GM12801 (cell line): ENCODE measurements around the gene THRB.

Experiments used
- TF ChIP-seq, protein P1 (sequence below): IDR thresholded peaks from one replicate; pipeline ENCODE4 v1.5.1; 2011; ENCODE audit warnings: control low read depth; ENCODE audit not compliant: insufficient read length; ENCODE audit errors: extremely low read depth

Gene THRB

DNA sequence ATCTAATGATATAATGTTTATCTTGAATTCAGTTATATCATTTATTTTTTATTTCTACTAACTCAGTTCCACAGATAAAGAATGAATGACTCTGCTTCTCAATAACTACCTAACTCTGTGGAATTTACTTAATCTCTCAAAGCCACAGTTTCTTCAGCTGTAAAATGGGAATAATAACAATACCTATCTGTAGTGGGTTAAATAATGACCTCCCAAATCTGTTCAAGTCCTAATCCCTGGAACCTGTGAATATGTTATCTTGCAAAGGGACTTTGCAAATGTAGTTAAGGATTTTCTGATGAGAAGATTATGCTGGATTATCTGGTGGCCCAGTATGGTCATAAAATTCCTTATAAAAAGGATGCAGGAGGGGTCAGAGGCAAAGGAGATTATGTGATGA is 61.7 kb downstream of the THRB start:
- TF ChIP-seq, protein P1, sequence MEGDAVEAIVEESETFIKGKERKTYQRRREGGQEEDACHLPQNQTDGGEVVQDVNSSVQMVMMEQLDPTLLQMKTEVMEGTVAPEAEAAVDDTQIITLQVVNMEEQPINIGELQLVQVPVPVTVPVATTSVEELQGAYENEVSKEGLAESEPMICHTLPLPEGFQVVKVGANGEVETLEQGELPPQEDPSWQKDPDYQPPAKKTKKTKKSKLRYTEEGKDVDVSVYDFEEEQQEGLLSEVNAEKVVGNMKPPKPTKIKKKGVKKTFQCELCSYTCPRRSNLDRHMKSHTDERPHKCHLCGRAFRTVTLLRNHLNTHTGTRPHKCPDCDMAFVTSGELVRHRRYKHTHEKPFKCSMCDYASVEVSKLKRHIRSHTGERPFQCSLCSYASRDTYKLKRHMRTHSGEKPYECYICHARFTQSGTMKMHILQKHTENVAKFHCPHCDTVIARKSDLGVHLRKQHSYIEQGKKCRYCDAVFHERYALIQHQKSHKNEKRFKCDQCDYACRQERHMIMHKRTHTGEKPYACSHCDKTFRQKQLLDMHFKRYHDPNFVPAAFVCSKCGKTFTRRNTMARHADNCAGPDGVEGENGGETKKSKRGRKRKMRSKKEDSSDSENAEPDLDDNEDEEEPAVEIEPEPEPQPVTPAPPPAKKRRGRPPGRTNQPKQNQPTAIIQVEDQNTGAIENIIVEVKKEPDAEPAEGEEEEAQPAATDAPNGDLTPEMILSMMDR = no peak

DNA sequence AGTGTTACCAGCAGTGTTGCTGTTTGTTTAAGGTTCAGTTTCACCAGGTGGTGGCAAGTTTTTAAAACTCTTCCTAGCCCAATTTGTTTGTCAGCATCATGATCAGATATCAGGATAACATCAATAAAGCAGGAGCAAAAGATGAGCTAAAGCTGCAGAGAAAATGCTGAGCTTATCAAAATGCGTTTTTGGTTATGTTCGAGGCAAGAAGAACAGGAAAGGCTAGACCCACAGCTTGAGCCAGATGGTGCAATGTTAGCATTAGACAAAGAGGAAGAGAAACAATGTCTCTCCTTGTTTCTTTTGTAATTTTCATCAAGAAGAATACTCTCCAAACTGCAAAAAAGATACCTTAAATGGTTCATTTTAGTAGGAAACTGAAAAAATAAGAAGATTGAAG is 66.2 kb downstream of the THRB start:
- TF ChIP-seq, protein P1 = no peak

DNA sequence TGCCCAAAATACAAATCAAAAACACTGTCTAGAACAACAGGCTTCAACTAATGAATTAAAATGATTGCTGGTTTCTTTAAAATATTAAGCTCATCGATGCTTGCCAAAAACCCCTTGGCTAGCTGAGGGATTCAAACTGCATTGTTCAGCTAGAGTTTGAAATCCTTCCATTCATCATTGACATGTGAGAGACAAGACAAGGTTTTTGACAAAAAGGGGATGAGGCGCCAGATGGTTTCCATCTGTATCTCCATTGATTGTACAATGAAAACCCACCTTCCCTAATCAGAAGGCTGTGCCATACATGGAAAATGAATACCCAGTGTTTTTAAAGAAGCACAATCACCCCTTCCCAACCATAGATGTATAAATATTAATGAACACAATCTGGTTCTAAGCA is 67.8 kb downstream of the THRB start:
- TF ChIP-seq, protein P1 = no peak

DNA sequence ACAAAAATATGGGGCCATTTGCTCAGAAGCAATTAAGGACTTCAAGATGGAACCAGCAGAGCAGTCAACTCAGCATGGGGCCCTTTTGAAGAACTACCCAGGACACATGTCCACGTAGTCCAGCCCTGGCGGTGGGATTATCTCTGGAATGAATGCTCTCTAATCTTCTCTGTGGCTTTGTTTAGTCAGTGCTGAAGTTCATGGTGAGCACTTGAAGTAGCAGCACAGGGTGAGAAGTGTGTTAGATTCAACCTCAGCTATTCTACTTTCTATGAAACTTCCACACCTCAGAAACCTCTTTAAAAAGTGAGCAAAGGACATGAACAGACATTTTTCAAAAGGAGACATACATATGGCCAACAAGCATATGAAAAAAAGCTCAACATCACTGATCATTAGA is 74.4 kb downstream of the THRB start:
- TF ChIP-seq, protein P1 = no peak

DNA sequence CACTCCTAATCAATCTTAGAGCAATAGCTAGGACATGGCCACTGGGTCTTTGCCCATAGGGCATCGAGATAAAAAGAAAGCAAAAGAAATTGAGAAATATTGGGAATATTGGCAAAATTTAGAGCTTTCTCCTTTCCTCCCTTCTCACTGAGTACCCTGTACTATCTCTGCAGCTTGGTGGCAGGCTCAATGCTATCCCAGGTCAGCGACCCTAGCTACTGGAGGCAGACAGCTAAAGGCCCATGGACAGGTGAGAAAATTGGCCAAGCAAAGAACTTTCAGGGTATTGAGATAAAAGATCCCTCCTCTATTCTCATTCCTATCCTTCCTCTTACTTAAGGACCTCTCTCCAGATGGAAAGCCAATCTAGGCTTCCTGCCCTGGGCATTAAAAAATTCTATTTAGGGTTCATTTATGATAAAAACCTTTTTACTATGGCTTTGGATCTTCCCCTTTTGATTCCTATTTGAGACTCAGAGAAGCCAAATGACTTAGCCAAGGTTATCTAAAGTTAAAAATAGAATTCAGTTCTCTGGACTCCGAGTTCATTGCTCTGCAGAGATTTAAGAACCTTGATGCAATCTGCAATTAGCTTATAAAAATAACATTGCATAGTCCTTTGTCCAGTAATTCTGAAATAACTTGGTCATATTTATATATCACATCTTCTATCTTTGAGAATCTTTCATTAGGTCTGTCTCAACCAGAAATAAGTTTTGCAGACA is 75.4 kb downstream of the THRB start:
- TF ChIP-seq, protein P1 = no peak

DNA sequence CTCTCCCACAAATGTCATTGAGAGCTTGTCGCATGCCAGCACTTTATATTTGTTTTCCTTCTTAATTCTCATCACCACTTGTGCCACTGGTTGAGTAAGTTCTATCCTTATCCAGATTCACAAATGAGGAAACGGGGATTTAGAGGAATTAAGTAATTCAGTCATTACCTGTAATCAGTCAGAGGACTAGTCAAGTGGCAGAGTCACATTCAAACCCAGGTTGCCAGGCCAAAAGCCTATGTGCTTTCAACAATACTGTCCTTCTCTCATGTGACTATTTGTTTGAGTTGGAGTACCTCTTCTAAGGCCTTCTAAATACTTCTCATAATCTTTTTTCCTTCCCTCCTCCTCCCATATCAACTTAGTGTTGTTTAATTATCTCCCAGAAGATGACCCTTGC is 76.9 kb downstream of the THRB start:
- TF ChIP-seq, protein P1 = no peak

DNA sequence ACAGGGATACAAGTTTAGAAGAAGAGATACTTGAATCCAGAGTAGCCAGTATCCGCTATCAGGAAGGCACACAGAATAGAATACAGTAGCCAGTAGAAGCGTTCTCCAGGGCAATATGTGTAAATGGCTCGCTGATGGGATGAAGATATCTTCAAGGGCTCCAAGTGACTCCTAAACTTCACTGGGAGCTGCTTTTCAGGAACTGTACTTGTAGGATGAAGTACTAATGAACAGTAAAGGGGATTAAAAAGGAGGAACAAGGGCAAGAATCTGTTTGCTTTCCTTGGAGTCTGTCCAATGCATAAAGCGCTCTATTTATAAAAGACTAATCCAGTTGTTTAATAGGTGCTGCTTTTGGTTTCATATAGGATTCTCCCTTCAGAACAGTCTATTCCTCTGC is 78.4 kb downstream of the THRB start:
- TF ChIP-seq, protein P1 = no peak
